Suprapubic skin (tissue), 3 donors: ENCODE measurements around the gene BEST4.

ENCODE experiments used
- POLR2A ChIP-seq, 2 donors: fragments of 450-650 bp; IDR thresholded peaks; one replicate each; pipeline ENCODE4 v1.6.1; 2017; ENCODE audit warnings: antibody characterized with exemption in 2 of 2, mild to moderate bottlenecking in 2 of 2, moderate library complexity in 2 of 2
- TF ChIP-seq, protein P1 (sequence below), 2 donors: fragments of 200-600 bp in 1 of 2; fragments of 450-650 bp in 1 of 2; sonication (generic) in 1 of 2; IDR thresholded peaks; one replicate each; pipeline ENCODE4 v1.5.1; 2016 to 2019; ENCODE audit warnings: antibody characterized with exemption in 2 of 2, mild to moderate bottlenecking in 1 of 2, moderate library complexity in 1 of 2

DNA sequence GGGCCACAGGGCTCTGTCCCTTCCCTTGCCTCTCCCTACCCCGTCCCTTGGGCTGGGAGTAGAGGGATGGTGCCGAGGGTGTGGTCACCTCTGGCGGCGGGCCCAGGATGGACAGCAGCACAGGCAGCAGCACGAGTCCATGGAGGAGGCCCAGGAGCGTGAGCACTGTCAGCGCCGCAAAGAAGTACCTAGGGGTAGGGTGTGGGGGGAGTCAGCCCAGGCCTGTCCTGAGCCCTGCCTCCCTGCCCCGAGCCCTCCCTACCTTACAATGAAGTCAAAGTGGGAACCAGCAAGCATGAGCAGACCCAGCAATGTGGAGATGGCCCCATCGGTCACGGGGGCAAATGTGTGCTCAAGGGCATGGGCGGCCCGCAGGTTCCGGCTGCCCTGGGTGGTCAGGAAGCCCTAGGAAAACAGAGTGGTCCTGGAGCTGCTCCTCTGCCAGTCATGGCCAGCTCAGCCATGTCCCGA is 35.0 kb upstream of the BEST4 start:
- TF ChIP-seq POLR2A (IDR thresholded peaks at IDR 0.05) = no peak
- TF ChIP-seq, protein P1, sequence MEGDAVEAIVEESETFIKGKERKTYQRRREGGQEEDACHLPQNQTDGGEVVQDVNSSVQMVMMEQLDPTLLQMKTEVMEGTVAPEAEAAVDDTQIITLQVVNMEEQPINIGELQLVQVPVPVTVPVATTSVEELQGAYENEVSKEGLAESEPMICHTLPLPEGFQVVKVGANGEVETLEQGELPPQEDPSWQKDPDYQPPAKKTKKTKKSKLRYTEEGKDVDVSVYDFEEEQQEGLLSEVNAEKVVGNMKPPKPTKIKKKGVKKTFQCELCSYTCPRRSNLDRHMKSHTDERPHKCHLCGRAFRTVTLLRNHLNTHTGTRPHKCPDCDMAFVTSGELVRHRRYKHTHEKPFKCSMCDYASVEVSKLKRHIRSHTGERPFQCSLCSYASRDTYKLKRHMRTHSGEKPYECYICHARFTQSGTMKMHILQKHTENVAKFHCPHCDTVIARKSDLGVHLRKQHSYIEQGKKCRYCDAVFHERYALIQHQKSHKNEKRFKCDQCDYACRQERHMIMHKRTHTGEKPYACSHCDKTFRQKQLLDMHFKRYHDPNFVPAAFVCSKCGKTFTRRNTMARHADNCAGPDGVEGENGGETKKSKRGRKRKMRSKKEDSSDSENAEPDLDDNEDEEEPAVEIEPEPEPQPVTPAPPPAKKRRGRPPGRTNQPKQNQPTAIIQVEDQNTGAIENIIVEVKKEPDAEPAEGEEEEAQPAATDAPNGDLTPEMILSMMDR (IDR thresholded peaks at IDR 0.05) = no peak
